ENCODE data around the gene KLK12. TPM values are rescaled to one million over a fixed set of nuclear protein-coding genes. Genes with fewer than 3 reads are reported as not detected.
A peak's percentile ranks its signal among the peaks of the same experiment; 100 is the strongest.

Gene KLK12
- total RNA-seq, 1 donor from 2014 or later = not detected

DNA sequence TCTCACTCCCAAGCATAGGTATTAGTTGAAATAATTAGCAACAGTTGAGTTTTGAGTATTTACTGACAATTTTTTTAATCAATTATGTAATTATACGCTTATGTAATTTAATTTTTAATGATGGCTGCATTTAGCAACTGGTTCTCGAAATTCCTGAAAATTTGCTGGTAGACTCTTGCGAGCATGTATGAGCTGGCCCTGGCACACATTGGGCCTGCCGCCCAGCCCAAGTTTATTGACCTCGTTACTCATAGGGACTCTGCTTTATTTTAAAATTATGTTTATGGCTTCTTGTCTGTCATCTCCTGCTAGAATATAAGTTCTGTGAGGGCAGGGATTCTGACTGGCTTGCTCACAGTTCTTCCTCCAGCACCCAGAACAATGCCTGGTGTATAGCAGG, 41.2 kb upstream of the KLK12 start:
- no peaks in the 10 kb centered on the region for H3K4me1 ChIP-seq
- H3K27me3 ChIP-seq = no peaks in the 10 kb centered on the region
- TF ChIP-seq, protein P1, sequence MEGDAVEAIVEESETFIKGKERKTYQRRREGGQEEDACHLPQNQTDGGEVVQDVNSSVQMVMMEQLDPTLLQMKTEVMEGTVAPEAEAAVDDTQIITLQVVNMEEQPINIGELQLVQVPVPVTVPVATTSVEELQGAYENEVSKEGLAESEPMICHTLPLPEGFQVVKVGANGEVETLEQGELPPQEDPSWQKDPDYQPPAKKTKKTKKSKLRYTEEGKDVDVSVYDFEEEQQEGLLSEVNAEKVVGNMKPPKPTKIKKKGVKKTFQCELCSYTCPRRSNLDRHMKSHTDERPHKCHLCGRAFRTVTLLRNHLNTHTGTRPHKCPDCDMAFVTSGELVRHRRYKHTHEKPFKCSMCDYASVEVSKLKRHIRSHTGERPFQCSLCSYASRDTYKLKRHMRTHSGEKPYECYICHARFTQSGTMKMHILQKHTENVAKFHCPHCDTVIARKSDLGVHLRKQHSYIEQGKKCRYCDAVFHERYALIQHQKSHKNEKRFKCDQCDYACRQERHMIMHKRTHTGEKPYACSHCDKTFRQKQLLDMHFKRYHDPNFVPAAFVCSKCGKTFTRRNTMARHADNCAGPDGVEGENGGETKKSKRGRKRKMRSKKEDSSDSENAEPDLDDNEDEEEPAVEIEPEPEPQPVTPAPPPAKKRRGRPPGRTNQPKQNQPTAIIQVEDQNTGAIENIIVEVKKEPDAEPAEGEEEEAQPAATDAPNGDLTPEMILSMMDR (IDR thresholded peaks at IDR 0.05) = no peak
- intact Hi-C loops (cut with DNase I) = no loop called here
- DNase-seq (no peak), ATAC-seq (no peak)
- no peak overlapping the region for H3K4me3 ChIP-seq
- no peaks in the 10 kb centered on the region for H3K36me3 ChIP-seq
- no peaks in the 10 kb centered on the region for H3K9me3 ChIP-seq
- H3K27ac ChIP-seq = no peak overlapping the region

DNA sequence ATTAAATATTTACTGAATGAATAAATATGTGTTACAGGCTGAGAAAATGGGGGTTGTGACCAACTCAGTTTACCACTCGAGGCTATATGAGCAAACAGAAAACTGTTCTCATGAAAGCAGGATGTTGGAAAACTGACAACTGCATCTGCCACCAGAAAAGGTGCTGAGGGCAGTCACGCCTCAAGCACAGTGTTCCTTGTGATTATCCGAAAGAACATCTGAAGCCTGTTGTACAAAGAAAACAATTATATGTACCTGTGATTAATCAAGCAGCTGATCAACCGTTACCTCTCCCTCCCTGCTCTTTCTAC, 36.2 kb upstream of the KLK12 start:
- no peak for ATAC-seq
- Histone ChIP-seq H3K36me3 (no peaks in the 10 kb centered on the region), H3K4me1 (no peaks in the 10 kb centered on the region), H3K9me3 (no peaks in the 10 kb centered on the region), H3K4me3 (no peak overlapping the region), H3K27me3 (peaks cover 2% of the 10 kb centered on the region), H3K27ac (no peak overlapping the region)
- TF ChIP-seq, protein P1 (IDR thresholded peaks at IDR 0.05) = no peak
- intact Hi-C loops (cut with DNase I) = no loop called here
- DNase-seq = no peak

DNA sequence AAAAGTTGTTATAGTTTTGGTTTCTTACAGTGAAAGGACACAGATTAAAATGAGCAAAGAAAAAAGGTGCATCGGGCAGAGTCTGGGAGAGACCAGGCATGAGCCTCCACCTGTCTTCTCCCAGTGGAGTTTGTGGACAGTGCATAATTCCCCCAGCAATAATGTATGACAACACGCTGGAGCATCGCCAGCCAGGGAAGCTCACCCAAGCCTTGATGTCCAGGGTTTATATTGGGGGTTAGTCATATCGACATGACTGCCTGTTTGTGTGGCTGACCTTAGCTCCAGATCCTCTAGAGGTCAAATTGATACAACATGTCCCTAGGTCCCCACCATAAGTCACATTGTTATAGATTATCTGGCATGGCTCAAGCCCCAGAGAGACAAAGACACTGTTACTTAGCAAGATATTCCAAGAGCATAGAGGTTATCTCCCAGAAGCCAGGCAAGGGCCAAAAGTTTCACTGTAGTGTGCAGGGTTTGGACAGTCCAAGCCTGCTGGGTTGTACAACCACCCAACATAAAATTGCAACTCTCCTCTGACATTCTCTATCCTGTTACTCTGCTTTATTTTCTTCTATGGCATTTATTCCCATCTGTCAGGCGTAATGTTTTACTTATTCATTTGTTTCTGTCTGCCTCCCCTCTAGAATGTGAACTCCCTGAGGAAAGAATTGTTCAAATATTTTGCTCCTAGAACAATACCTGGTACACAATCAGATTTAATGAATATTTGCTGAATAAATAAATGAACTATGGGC, 35.7 kb upstream of the KLK12 start:
- H3K4me3 ChIP-seq = no peak overlapping the region
- no peaks in the 10 kb centered on the region for H3K36me3 ChIP-seq
- TF ChIP-seq, protein P1 (IDR thresholded peaks at IDR 0.05) = no peak
- peaks cover 7% of the 10 kb centered on the region for H3K27me3 ChIP-seq
- no peaks in the 10 kb centered on the region for H3K4me1 ChIP-seq
- H3K27ac ChIP-seq = no peak overlapping the region
- no peaks in the 10 kb centered on the region for H3K9me3 ChIP-seq
- ATAC-seq (no peak), DNase-seq (no peak)
- intact Hi-C loops (cut with DNase I) = no loop called here

DNA sequence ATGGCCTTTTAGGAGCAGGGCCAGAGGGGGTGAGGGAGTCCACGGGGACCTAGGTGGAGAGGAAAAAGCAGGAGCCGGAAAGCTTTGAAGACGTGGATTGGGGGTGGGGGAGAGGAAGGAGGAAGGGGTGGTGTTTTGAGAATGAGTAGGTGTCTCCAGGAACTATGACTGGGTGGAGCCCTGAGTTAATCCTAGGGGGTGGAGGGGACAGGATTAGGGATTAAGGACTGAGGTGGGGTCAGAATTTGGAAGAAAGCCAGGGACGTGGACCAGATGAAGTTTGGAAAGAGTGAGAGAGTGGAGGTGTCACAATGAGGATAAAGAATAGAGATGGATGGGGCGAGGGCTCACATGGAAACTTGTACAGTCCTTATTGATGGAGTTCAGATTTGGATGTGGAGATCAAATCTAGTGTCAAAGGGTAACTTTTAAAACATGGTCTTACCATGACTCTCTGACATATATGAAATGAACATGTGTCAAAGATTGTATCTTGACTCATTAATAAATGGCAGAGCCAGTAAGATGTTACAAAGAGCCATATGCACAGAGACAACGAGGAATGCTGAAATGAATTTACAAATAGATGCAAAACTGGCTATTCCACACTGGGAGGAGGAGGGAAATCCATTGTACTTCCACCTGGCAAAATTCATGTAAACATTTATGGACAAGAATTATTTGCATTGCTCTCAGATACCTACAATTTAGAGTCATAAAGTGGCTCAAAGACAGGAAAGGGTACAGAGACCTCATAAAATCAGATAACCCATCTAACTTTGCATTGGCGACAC, 31.8 kb upstream of the KLK12 start:
- TF ChIP-seq, protein P1 (IDR thresholded peaks at IDR 0.05) = no peak

DNA sequence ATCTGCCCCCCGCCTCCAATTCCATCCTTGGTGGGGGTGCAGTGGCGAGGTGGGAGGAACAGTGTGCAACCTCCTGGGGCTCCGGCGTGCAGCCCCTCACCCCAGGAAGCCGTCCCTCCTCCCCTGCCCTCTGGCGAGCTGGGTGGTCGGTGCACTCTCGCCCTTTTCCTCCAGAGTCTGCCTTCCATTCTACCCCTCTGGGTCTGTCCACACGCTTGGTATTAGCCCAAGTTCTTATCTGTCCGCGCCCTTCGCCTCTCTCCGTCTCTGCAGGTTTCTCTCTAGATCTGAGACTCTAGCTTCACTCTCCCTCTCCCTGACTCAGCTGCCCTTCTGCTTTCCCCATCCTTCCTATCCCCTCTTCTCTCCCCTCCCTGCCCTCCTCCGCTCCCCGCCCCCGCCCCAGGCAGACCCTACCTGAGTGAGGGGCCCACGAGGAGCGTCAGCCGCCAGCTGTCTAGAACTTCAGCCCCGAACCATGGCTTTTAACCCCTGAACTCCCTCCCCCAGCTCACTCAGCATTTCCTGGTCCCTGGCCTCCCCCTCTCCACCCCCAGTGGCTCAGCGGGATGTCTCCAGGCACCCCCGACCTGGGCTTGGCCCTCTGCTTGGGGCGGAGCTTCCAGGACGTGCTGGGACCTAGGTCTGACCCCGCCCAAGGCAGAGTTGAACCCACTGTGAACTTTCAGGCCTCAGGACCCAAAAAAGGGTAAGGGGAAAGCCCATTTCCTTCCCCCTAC, 30.6 kb upstream of the KLK12 start:
- H3K27me3 ChIP-seq = peaks cover 38% of the 10 kb centered on the region
- ATAC-seq (no peak), DNase-seq (no peak)
- intact Hi-C loops (cut with DNase I) = no loop called here
- H3K36me3 ChIP-seq = no peaks in the 10 kb centered on the region
- TF ChIP-seq, protein P1 (IDR thresholded peaks at IDR 0.05) = no peak
- no peak overlapping the region for H3K27ac ChIP-seq
- H3K4me1 ChIP-seq = no peaks in the 10 kb centered on the region
- no peaks in the 10 kb centered on the region for H3K9me3 ChIP-seq
- H3K4me3 ChIP-seq = peak overlapping the region; percentile 25

More for the DNA sequence above, 31.8 kb upstream of the KLK12 start:
- no peaks in the 10 kb centered on the region for H3K4me1 ChIP-seq
- H3K4me3 ChIP-seq = no peak overlapping the region
- H3K36me3 ChIP-seq = no peaks in the 10 kb centered on the region
- H3K9me3 ChIP-seq = no peaks in the 10 kb centered on the region
- H3K27ac ChIP-seq = no peak overlapping the region
- DNase-seq = no peak
- intact Hi-C loops (cut with DNase I) = no loop called here
- H3K27me3 ChIP-seq = peaks cover 37% of the 10 kb centered on the region
- ATAC-seq = no peak

Data from upper lobe of right lung (tissue), 1 donor.